ENCODE measurements around the gene FDX2.

DNA sequence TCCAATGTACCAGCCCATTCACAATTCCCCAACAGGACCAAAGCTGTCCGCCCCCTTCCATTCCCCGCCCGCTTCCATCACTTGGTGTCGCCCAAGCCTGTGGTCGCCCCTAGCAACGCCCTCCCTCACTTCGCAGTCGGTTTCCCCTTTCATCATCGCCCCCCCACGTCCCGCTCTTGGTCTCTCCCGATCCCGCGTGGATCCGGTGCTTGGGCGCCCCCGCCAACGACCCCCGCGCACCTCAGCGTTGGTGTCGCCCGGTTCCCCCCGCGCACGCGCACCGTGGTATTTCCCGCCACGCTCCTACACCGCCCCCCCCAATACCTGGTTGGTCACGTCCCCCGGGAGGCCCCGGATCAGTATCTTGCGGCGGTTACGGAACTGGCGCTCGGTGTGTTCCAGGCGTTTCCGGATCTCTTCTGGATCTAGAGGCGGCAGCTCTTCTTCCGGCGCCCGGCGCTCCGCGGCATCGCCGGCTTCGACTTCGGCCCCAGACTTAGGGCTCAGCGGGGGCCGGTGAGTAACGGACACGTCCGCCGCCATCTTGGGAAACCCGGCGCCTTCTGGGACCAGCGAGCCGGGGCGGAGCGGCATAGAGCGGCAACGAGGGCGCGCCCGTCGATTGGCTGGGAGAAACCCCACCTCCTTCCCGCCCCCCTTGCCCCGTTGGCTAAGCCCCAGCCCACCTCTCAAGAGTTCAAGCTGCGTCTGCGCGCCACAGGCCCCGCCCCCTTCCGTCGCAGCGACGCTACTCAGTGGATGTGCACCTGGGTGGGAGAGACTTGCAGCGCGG is 17.3 kb upstream of the FDX2 start, which contains the start of gene RAVER1:
- TF ChIP-seq, protein P1, sequence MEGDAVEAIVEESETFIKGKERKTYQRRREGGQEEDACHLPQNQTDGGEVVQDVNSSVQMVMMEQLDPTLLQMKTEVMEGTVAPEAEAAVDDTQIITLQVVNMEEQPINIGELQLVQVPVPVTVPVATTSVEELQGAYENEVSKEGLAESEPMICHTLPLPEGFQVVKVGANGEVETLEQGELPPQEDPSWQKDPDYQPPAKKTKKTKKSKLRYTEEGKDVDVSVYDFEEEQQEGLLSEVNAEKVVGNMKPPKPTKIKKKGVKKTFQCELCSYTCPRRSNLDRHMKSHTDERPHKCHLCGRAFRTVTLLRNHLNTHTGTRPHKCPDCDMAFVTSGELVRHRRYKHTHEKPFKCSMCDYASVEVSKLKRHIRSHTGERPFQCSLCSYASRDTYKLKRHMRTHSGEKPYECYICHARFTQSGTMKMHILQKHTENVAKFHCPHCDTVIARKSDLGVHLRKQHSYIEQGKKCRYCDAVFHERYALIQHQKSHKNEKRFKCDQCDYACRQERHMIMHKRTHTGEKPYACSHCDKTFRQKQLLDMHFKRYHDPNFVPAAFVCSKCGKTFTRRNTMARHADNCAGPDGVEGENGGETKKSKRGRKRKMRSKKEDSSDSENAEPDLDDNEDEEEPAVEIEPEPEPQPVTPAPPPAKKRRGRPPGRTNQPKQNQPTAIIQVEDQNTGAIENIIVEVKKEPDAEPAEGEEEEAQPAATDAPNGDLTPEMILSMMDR (IDR thresholded peaks at IDR 0.05; ENCODE audit: low read depth, low read length, missing input control), result no peak
- TF ChIP-seq, protein P2, sequence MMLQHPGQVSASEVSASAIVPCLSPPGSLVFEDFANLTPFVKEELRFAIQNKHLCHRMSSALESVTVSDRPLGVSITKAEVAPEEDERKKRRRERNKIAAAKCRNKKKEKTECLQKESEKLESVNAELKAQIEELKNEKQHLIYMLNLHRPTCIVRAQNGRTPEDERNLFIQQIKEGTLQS (IDR thresholded peaks at IDR 0.05), result no peak
- no peak for TF ChIP-seq TAF1 (conservative IDR thresholded peaks at IDR 0.05)
- no peak for TF ChIP-seq JUND (IDR thresholded peaks at IDR 0.05)
- TF ChIP-seq NR2F2 (IDR thresholded peaks at IDR 0.05), result peak; percentile 35
- TF ChIP-seq EGR1 (IDR thresholded peaks at IDR 0.05; ENCODE audit: low read depth in 2 of 2), result no peak
- TF ChIP-seq, protein P3, sequence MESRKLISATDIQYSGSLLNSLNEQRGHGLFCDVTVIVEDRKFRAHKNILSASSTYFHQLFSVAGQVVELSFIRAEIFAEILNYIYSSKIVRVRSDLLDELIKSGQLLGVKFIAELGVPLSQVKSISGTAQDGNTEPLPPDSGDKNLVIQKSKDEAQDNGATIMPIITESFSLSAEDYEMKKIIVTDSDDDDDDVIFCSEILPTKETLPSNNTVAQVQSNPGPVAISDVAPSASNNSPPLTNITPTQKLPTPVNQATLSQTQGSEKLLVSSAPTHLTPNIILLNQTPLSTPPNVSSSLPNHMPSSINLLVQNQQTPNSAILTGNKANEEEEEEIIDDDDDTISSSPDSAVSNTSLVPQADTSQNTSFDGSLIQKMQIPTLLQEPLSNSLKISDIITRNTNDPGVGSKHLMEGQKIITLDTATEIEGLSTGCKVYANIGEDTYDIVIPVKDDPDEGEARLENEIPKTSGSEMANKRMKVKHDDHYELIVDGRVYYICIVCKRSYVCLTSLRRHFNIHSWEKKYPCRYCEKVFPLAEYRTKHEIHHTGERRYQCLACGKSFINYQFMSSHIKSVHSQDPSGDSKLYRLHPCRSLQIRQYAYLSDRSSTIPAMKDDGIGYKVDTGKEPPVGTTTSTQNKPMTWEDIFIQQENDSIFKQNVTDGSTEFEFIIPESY (IDR thresholded peaks at IDR 0.05), result no peak
- TF ChIP-seq, protein P4, sequence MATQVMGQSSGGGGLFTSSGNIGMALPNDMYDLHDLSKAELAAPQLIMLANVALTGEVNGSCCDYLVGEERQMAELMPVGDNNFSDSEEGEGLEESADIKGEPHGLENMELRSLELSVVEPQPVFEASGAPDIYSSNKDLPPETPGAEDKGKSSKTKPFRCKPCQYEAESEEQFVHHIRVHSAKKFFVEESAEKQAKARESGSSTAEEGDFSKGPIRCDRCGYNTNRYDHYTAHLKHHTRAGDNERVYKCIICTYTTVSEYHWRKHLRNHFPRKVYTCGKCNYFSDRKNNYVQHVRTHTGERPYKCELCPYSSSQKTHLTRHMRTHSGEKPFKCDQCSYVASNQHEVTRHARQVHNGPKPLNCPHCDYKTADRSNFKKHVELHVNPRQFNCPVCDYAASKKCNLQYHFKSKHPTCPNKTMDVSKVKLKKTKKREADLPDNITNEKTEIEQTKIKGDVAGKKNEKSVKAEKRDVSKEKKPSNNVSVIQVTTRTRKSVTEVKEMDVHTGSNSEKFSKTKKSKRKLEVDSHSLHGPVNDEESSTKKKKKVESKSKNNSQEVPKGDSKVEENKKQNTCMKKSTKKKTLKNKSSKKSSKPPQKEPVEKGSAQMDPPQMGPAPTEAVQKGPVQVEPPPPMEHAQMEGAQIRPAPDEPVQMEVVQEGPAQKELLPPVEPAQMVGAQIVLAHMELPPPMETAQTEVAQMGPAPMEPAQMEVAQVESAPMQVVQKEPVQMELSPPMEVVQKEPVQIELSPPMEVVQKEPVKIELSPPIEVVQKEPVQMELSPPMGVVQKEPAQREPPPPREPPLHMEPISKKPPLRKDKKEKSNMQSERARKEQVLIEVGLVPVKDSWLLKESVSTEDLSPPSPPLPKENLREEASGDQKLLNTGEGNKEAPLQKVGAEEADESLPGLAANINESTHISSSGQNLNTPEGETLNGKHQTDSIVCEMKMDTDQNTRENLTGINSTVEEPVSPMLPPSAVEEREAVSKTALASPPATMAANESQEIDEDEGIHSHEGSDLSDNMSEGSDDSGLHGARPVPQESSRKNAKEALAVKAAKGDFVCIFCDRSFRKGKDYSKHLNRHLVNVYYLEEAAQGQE (IDR thresholded peaks at IDR 0.05), result no peak
- peak in 1 of 2 donors; percentile 16 for TF ChIP-seq RAD21 (IDR thresholded peaks at IDR 0.05)
- TF ChIP-seq FOXA1 (IDR thresholded peaks at IDR 0.05), result no peak
- peak; percentile 80 for TF ChIP-seq SP1 (IDR thresholded peaks at IDR 0.05)
- TF ChIP-seq YY1 (IDR thresholded peaks at IDR 0.05), result peak; percentile 99
- TF ChIP-seq, protein P5, sequence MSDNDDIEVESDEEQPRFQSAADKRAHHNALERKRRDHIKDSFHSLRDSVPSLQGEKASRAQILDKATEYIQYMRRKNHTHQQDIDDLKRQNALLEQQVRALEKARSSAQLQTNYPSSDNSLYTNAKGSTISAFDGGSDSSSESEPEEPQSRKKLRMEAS (IDR thresholded peaks at IDR 0.05), result no peak
- TF ChIP-seq RXRA (IDR thresholded peaks at IDR 0.05), result peak in 1 of 2 donors; percentile 57
